HG02678 (cell line): ENCODE data around the gene CEACAM1.
"Not testable (repeated sequence)": the region's sequence is repeated elsewhere in the genome, so short reads cannot be mapped to it uniquely, and the experiment has no call there.

ENCODE experiments used
- ATAC-seq: cut with Tn5 transposase; IDR thresholded peaks from one replicate; pipeline ENCODE4 v1.9.1; 2021; ENCODE audit warnings: mild to moderate bottlenecking, moderate library complexity; ENCODE audit not compliant: unreplicated experiment

Gene CEACAM1

GRCh38 chr19:42512743-42513304 lies 15.5 kb downstream of the CEACAM1 start:
- ATAC-seq, result peak; percentile 78

- no peak for ATAC-seq
These were observed 16.1 kb downstream of the CEACAM1 start for GRCh38 chr19:42512130-42512636.

- ATAC-seq, result no peak
These were observed 16.9 kb downstream of the CEACAM1 start for GRCh38 chr19:42511340-42511739.

- ATAC-seq, result no peak
These were observed 19.3 kb downstream of the CEACAM1 start for GRCh38 chr19:42508892-42509444.

GRCh38 chr19:42505066-42505465 lies 23.2 kb downstream of the CEACAM1 start:
- ATAC-seq, result no peak

GRCh38 chr19:42501733-42502132 lies 26.5 kb downstream of the CEACAM1 start:
- no peak for ATAC-seq

- not testable (repeated sequence) for ATAC-seq
These were observed 27.0 kb downstream of the CEACAM1 start for GRCh38 chr19:42501243-42501642.

- ATAC-seq, result no peak
These were observed 30.0 kb downstream of the CEACAM1 start for GRCh38 chr19:42498169-42498757.

- ATAC-seq, result peak; percentile 60
These were observed 30.7 kb downstream of the CEACAM1 start for GRCh38 chr19:42497492-42498168.

- ATAC-seq, result no peak
These were observed 31.7 kb downstream of the CEACAM1 start for GRCh38 chr19:42496460-42497133.

- ATAC-seq, result no peak
These were observed 32.6 kb downstream of the CEACAM1 start for GRCh38 chr19:42495663-42496062.

GRCh38 chr19:42494321-42494720 lies 34.0 kb downstream of the CEACAM1 start:
- ATAC-seq, result no peak

- no peak for ATAC-seq
These were observed 39.3 kb downstream of the CEACAM1 start for GRCh38 chr19:42488783-42489521.

- ATAC-seq, result no peak
These were observed 40.5 kb downstream of the CEACAM1 start for GRCh38 chr19:42487798-42488178.

- no peak for ATAC-seq
These were observed 41.1 kb downstream of the CEACAM1 start for GRCh38 chr19:42487032-42487797.

- not testable (repeated sequence) for ATAC-seq
These were observed 43.2 kb downstream of the CEACAM1 start for GRCh38 chr19:42485036-42485435.

- no peak for ATAC-seq
These were observed 47.8 kb downstream of the CEACAM1 start for GRCh38 chr19:42480335-42481095.

- ATAC-seq, result no peak
These were observed 48.5 kb downstream of the CEACAM1 start for GRCh38 chr19:42479736-42480135.

- ATAC-seq, result no peak
These were observed 49.4 kb downstream of the CEACAM1 start for GRCh38 chr19:42478765-42479311.
